ENCODE measurements around the gene CD8B2. TPM values are rescaled to one million over a fixed set of nuclear protein-coding genes. Genes with fewer than 3 reads are reported as not detected.
"Not testable (repeated sequence)": the region's sequence is repeated elsewhere in the genome, so short reads cannot be mapped to it uniquely, and the experiment has no call there.

CD8B2 gene
- total RNA-seq, 1 donor from 2014 or later, result 0.12 TPM

DNA sequence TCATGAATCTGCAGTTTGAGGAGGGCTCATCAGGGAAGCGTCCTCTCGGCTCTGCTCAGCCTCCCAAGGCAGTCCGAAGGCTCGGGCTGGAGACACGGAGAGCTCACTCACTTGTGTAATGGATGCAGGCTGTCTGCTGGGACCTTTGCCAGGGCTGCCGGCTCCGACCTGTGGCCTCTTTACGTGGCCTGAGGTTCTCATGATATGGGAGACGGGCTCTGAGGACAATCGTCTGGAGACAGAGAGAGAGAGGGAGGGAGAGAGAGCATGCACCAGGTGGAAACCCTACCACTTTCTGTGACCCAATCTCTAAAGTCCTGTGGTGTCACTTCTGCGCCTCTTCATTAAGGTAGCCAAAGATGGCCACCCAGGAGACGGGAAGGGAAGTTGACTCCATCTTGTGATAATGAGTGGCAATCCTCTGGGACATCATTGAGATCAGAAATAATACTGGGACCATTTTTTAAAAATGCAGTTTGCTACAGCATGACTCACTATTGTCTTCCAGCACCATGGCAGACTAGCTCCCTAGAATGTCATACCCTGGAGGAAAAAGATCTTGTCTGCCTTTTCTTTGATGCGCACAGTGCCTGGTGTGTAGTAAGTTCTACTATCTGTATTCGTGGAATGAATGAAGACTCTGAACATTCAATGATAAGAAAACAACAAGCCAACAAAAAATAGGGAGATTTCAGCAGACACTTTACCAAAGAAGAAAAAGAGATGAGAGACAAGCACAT is 60.2 kb downstream of the CD8B2 start:
- H3K27ac Mint-ChIP-seq, result no peak overlapping the region
- peaks cover 2% of the 10 kb centered on the region for H3K4me1 Mint-ChIP-seq
- peaks cover 24% of the 10 kb centered on the region for H3K27me3 Mint-ChIP-seq
- no peak for DNase-seq
- intact Hi-C loops (cut with micrococcal nuclease), result loop anchor here (10.0 kb wide), 1 partner anchor 293 kb away; no protein-coding TSS in a partner anchor
- H3K9me3 Mint-ChIP-seq, result no peaks in the 10 kb centered on the region
- H3K4me3 Mint-ChIP-seq, result no peak overlapping the region
- H3K36me3 Mint-ChIP-seq (ENCODE audit: low read depth), result no peaks in the 10 kb centered on the region

- Mint-ChIP-seq H3K4me1 (no peaks in the 10 kb centered on the region), H3K36me3 (ENCODE audit: low read depth) (no peaks in the 10 kb centered on the region), H3K4me3 (no peak overlapping the region), H3K27me3 (peaks cover 10% of the 10 kb centered on the region), H3K27ac (no peak overlapping the region), H3K9me3 (no peaks in the 10 kb centered on the region)
- no peak for DNase-seq
- intact Hi-C loops (cut with micrococcal nuclease), result no loop called here
Measured at GRCh38 chr2:106551417-106552130, 64.4 kb downstream of the CD8B2 start.

DNA sequence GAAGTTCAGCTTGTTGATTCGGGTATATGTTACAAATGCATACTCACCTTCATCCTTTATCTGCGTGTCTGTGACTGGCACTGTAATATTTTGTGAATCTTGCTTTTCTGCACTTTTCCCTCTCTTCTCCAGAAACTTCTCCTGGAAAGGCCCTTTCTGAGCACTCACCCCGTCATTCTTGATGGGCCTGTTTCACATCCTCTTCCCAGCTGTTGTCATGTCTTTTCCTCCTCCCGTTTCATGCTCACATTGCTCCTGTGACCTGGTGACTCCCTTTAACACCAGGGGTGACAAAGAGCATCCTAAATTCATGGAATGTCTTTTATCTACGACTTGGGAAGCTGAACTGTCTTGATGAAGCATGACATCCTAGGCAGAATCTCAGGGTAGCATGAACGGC is 65.8 kb downstream of the CD8B2 start:
- DNase-seq, result no peak
- Mint-ChIP-seq H3K27me3 (peaks cover 7% of the 10 kb centered on the region), H3K4me3 (no peak overlapping the region), H3K36me3 (ENCODE audit: low read depth) (no peaks in the 10 kb centered on the region), H3K27ac (no peak overlapping the region), H3K4me1 (no peaks in the 10 kb centered on the region), H3K9me3 (no peaks in the 10 kb centered on the region)
- intact Hi-C loops (cut with micrococcal nuclease), result no loop called here

DNA sequence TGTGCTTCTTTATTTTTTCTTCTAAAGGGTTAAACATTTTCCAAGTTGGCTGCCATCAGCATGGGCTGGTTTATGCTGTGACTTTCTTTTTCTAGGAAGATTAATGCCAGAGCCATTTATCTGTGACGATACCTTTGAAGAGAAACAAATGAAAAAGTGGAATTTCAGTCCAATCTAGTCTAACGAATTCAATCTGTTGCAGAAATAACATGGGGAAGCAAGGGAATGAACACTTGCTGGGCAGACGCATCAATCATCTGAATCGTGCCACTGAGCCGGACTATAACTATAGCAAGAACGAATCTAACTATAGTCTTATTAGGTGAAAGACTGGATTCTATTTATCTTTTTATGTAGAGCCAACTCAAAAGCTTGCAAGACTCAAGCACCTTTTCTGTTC is 66.2 kb downstream of the CD8B2 start:
- Mint-ChIP-seq H3K27me3 (peaks cover 5% of the 10 kb centered on the region), H3K4me3 (no peak overlapping the region), H3K9me3 (no peaks in the 10 kb centered on the region), H3K36me3 (ENCODE audit: low read depth) (no peaks in the 10 kb centered on the region), H3K27ac (no peak overlapping the region), H3K4me1 (no peaks in the 10 kb centered on the region)
- intact Hi-C loops (cut with micrococcal nuclease), result no loop called here
- no peak for DNase-seq

DNA sequence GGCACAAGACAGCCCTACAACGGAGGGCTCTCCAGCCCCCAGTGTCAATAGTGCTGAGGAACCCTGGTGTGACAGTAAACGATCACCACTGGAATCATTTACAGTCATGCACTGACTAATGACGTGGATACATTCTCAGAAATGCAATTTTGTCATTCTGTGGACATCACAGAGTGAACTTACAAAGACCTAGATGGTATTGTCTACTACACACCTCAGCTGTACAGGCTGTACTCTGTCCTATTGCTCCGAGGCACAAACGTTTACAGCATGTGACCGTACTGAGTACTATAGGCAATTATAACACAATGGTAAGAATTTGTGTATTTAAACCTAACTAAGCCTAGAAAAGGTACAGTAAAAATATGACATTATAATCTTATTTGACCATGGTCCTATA is 67.2 kb downstream of the CD8B2 start:
- H3K4me1 Mint-ChIP-seq, result no peaks in the 10 kb centered on the region
- no peaks in the 10 kb centered on the region for H3K9me3 Mint-ChIP-seq
- H3K27ac Mint-ChIP-seq, result no peak overlapping the region
- H3K27me3 Mint-ChIP-seq, result peaks cover 5% of the 10 kb centered on the region
- H3K36me3 Mint-ChIP-seq (ENCODE audit: low read depth), result no peaks in the 10 kb centered on the region
- no peak overlapping the region for H3K4me3 Mint-ChIP-seq
- DNase-seq, result no peak
- intact Hi-C loops (cut with micrococcal nuclease), result no loop called here

DNA sequence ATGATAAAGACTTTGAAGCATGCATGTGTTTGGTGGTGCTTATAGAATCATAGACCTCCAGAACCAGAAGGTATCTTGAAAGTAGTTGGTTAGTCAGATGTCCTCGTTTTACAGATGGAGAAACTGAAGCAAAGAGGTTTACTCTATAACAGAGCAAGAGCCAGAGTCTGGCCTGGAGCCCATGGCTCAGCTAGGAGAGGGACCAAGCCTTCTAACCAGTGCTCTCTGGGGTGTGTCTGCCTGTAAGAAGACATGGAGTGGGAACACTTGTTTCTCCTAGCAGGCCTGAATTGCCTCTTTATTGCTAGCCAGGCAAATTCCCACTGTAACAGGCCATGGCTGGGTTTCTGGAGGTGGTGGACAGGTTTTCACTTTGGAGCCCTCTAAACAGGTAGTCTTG is 67.9 kb downstream of the CD8B2 start:
- Mint-ChIP-seq H3K27me3 (peaks cover 5% of the 10 kb centered on the region), H3K4me1 (no peaks in the 10 kb centered on the region), H3K4me3 (no peak overlapping the region), H3K9me3 (no peaks in the 10 kb centered on the region), H3K36me3 (ENCODE audit: low read depth) (no peaks in the 10 kb centered on the region), H3K27ac (no peak overlapping the region)
- DNase-seq, result no peak
- intact Hi-C loops (cut with micrococcal nuclease), result no loop called here

DNA sequence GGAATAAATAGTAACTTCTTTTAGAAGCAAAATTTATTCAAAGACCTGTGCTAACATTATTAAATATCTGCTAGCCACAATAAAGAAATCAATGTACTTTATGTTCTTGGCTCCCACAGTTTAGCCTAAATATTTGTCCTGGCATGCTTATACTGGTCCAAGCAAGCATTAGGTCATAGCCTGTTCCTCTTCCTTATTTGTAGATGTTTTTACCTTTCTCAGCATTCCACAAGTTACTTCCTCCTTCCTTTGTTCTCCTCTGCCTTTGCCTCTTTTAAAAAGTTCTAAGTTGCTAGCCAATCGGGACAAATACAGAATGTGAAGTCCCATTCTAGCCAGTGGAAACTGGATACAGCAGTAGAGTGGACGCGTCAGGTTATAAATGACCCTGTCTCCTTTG is 72.6 kb downstream of the CD8B2 start:
- H3K4me3 Mint-ChIP-seq; H3K4me1 Mint-ChIP-seq; intact Hi-C loops (cut with micrococcal nuclease): not testable (repeated sequence)

GRCh38 chr2:106560773-106561172 is 73.6 kb downstream of the CD8B2 start:
- H3K4me1 Mint-ChIP-seq, result no peaks in the 10 kb centered on the region
- H3K9me3 Mint-ChIP-seq, result no peaks in the 10 kb centered on the region
- DNase-seq, result no peak
- peaks cover 6% of the 10 kb centered on the region for H3K27me3 Mint-ChIP-seq
- no peaks in the 10 kb centered on the region for H3K36me3 Mint-ChIP-seq (ENCODE audit: low read depth)
- intact Hi-C loops (cut with micrococcal nuclease), result no loop called here
- no peak overlapping the region for H3K4me3 Mint-ChIP-seq
- H3K27ac Mint-ChIP-seq, result no peak overlapping the region

More for the DNA sequence above, 72.6 kb downstream of the CD8B2 start:
- not testable (repeated sequence) for H3K27me3 Mint-ChIP-seq; DNase-seq; H3K36me3 Mint-ChIP-seq (ENCODE audit: low read depth); H3K9me3 Mint-ChIP-seq; H3K27ac Mint-ChIP-seq

GRCh38 chr2:106561356-106561755 is 74.2 kb downstream of the CD8B2 start:
- no peaks in the 10 kb centered on the region for H3K9me3 Mint-ChIP-seq

GRCh38 chr2:106561803-106562202 is 74.6 kb downstream of the CD8B2 start:
- Mint-ChIP-seq H3K27ac (no peak overlapping the region), H3K36me3 (ENCODE audit: low read depth) (no peaks in the 10 kb centered on the region), H3K4me3 (no peak overlapping the region), H3K4me1 (peaks cover 4% of the 10 kb centered on the region), H3K27me3 (peaks cover 6% of the 10 kb centered on the region), H3K9me3 (no peaks in the 10 kb centered on the region)
- intact Hi-C loops (cut with micrococcal nuclease), result no loop called here
- DNase-seq, result no peak

More at GRCh38 chr2:106561356-106561755, 74.2 kb downstream of the CD8B2 start:
- DNase-seq, result no peak
- H3K27ac Mint-ChIP-seq, result no peak overlapping the region
- H3K4me1 Mint-ChIP-seq, result peaks cover 2% of the 10 kb centered on the region
- peaks cover 6% of the 10 kb centered on the region for H3K27me3 Mint-ChIP-seq
- no peaks in the 10 kb centered on the region for H3K36me3 Mint-ChIP-seq (ENCODE audit: low read depth)
- H3K4me3 Mint-ChIP-seq, result no peak overlapping the region
- intact Hi-C loops (cut with micrococcal nuclease), result no loop called here

DNA sequence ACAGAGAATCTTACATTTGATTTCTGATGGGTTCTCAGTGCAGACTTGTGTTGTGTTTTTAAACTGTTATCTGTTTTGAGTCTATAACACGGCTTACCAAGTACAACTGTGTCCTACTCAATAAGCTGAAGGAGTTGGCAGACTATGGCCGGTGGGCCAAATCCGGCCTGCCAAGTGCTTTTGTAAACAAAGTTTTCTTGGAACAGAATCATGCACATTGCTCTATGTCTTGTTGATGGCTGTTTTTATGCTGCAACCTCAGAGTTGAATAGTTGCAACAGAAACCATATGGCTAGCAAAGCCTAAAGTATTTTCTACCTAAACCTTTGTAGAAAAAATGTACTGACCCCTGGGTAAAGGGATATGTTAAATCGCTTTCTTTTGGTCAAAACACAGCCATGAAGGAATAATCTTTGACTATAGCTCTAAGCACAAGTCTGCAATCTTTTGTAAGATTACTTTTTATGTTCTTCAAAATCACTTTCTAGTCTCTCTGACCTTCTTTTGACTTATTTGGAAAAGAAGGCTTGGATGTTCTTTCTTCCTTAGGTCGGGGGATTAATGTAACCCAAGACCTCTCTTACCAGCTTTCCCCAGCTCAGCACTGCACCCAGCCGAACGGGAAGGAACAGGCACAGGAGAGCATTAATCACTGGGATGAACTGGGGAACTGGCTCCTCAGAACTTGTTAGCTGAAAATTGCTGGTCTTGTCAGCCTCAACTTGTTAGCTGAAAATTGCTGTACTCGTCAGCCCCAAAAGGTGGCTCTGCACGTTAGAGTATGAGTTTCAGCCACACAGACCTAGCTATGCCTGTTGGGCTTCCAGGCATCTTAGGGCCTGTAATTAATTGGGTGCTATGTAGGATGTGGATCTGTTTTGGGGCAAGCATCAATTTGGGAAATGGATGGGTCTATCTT is 75.4 kb downstream of the CD8B2 start:
- intact Hi-C loops (cut with micrococcal nuclease), result no loop called here
- Mint-ChIP-seq H3K4me1 (peaks cover 4% of the 10 kb centered on the region), H3K27me3 (peaks cover 6% of the 10 kb centered on the region), H3K27ac (no peak overlapping the region), H3K36me3 (ENCODE audit: low read depth) (no peaks in the 10 kb centered on the region), H3K9me3 (no peaks in the 10 kb centered on the region), H3K4me3 (no peak overlapping the region)
- DNase-seq, result no peak

DNA sequence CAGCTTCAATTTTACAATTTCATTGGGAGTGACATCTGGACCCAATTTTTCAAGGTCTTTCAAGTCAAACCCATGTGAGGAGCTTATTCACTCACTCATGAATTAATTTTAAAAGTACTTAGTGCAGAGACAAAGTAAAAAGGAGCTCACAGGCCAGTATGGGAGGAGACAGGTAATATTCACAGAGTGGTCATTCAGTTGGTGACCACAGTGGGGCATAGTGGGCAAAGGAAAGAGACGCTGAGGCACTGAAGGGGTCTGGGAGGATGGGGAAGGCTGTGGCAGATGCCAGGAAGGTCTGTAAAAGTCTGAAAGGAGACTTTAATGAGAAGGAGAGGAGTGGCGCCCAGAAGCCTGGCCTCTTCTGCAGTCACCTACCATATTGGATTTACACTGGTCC is 76.0 kb downstream of the CD8B2 start:
- Mint-ChIP-seq H3K36me3 (ENCODE audit: low read depth) (no peaks in the 10 kb centered on the region), H3K4me1 (peaks cover 4% of the 10 kb centered on the region), H3K4me3 (no peak overlapping the region), H3K27ac (no peak overlapping the region), H3K27me3 (peaks cover 4% of the 10 kb centered on the region), H3K9me3 (no peaks in the 10 kb centered on the region)
- intact Hi-C loops (cut with micrococcal nuclease), result no loop called here
- no peak for DNase-seq

GRCh38 chr2:106565599-106565998 is 78.4 kb downstream of the CD8B2 start:
- H3K9me3 Mint-ChIP-seq, result no peaks in the 10 kb centered on the region
- DNase-seq, result no peak
- H3K4me1 Mint-ChIP-seq, result peaks cover 4% of the 10 kb centered on the region
- peaks cover 5% of the 10 kb centered on the region for H3K27me3 Mint-ChIP-seq
- no peak overlapping the region for H3K27ac Mint-ChIP-seq
- H3K4me3 Mint-ChIP-seq, result no peak overlapping the region
- intact Hi-C loops (cut with micrococcal nuclease), result no loop called here
- no peaks in the 10 kb centered on the region for H3K36me3 Mint-ChIP-seq (ENCODE audit: low read depth)

DNA sequence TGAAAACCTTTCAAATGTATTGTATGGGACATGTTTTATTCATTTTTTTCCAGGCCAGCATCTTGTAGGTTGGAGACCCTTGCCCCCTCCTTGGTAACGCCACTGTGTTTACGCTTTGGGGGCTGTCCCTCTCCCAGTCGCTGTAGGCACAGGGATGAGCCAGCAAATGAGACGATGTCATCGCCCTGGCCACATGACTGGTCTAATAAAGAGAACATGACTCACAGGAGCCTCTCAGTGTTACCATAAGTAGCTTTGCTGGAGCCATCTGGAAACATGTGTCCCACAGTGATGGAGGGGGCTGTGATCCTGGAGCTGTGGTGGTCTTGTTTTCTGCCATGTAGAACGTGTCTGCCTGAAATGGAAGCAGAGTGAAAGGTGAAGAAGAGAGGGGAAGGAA is 78.9 kb downstream of the CD8B2 start:
- intact Hi-C loops (cut with micrococcal nuclease), result no loop called here
- DNase-seq, result no peak
- H3K27ac Mint-ChIP-seq, result no peak overlapping the region
- H3K4me1 Mint-ChIP-seq, result peaks cover 4% of the 10 kb centered on the region
- peaks cover 5% of the 10 kb centered on the region for H3K27me3 Mint-ChIP-seq
- no peaks in the 10 kb centered on the region for H3K36me3 Mint-ChIP-seq (ENCODE audit: low read depth)
- H3K9me3 Mint-ChIP-seq, result no peaks in the 10 kb centered on the region
- no peak overlapping the region for H3K4me3 Mint-ChIP-seq
